ENCODE measurements around the gene EXOC6B.

EXOC6B gene

DNA sequence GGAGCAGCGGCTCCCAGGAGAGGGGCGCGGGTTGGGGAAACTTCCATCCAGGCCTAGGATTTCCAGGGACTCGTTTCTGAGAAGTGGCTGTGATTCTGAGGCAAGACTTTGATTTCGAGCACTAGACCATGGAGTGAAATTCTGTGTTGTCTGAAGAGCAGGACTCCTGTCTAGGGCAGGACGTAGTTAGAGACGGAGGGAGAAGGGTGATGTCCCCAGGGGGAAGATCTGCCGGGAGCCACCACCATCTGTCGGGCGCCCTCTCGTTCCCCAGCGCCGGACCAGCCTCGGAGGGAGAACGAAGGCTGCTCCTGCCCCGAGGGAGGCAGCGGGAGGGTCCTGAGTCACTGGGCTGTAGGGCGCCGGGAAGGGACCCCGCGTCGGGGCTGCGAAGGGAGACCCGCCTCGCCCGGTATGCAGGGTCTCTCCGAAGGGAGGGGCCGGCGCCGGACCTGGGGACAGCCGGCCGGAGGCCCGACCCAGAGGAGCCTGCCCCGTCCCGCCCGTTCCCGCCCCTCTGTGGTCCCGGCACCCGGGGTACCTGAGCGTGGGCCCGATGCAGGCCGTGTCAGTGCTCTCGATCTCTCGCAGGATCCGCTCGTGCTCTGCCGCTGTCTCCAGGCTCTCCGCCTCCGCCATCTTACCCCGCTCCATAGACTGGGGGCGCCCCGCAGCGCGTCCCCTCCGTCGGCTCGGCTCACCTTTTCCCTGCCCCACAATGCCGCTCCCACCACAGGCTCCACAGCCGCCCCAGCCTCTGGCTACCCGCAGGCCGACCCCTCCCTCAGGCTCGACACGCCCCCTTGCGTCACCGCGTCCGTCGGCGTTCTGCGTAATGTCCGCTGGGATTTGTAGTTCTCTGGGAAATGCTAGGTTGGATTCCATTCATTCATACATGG lies at the start of gene EXOC6B:
Gene EXOC6B (minus strand): TSS at position 777 of the 899 bp plus-strand sequence.
- DNase-seq = peak; percentile 83

GRCh38 chr2:72871880-72872279 lies 46.0 kb upstream of the EXOC6B start:
- no peak for DNase-seq

DNA sequence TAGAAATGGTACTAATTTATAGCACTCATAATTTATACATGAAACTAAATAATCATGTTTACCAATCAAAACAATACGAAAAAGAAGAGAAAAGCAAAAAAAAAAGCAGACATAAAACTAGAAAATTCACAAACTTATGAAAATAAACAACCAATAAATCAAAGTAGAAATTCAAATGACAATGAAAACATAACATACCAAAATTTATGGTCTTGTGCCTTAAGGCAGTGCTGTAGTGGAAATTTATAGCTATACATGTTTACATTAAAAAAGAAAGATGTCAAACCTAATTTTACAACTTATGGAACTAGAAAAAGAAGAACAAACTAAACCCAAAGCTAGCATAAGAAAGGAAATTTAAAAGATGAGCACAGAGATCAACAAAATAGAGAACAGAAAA lies 45.2 kb upstream of the EXOC6B start:
- no peak for DNase-seq

- DNase-seq = no peak
These were observed 38.7 kb upstream of the EXOC6B start for GRCh38 chr2:72864500-72864899.

DNA sequence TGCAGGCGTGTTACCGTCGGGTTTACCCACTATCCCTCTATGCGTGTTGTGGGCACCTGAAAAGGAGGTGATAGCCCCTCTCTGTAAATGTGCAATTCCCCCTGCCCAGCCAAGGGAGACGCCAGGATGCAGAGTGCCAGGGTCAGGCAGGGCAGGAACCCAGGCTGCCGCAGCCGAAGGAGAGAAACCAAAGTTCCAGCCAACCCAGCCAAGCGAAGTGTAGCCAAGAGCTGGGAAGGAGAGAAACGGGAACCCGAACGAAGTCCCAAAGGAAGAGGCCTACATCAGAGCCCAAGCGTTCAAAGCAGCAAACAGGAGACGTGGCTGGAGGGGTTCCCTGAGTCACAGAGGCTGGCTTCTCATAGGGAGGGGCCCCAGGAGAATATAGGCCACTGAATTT lies 37.2 kb upstream of the EXOC6B start:
- DNase-seq = no peak

GRCh38 chr2:72862239-72862988 lies 36.6 kb upstream of the EXOC6B start:
- DNase-seq = peak; percentile 89

DNA sequence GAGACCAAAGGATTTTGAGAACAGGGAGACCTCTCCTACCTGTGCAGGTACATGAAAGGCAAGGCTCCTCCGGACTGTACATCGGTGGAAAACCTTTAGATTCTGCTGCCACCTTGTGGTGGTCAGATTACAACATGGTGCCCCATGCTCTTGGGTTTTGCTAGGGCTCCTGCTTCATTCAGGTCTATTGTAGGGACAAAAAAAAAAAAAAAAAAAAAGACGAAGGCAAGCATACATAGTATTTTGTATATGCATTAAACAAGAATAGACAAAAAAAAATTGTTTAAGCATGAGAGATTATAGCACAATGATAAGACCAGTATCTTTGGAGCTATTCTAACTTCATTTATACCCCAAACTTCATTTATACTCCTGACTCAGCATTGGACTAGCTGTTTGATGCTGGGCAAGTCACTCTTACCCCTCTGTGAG lies 34.0 kb upstream of the EXOC6B start:
- peak; percentile 77 for DNase-seq

DNA sequence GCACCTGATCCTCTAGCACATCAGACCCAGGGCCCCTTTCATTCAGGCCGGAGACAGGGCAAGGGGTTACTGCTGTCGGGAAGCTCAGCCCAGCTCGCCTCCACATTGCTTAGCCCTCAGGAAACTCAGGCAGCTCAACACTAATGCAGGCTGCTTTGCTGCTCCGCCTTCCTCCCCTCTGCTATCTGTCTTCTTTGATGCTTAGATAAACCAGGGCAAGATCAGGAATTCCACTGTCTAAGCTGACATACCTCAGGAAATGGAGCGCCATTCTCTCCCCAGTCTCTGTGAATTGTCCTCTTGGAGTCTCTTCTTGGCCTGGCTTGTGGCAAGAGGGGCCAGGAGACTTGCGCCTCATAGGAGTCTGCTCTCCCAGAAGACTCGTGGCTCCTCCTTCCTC lies 25.5 kb upstream of the EXOC6B start:
- DNase-seq = no peak

DNA sequence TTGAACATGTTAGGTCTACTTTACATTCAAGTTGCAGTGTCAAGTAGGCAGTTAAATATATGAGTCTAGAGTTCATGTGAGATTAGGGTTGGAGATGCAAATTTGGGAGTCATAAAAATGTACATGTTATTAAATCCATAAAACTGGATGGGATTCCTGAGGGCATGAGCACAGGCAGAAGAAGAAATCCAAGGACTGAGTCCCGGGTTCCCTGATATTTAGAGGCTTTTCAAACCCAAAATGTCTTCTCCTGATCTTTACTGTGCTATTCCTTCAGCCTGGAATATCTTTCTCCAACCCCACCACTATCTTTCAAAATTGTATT lies 23.3 kb upstream of the EXOC6B start:
- no peak for DNase-seq

- no peak for DNase-seq
These were observed 22.8 kb upstream of the EXOC6B start for GRCh38 chr2:72848436-72849137.

GRCh38 chr2:72847534-72848315 lies 21.9 kb upstream of the EXOC6B start:
- no peak for DNase-seq

GRCh38 chr2:72846171-72847095 lies 20.6 kb upstream of the EXOC6B start:
- no peak for DNase-seq

- no peak for DNase-seq
These were observed 17.5 kb upstream of the EXOC6B start for GRCh38 chr2:72843301-72843700.

DNA sequence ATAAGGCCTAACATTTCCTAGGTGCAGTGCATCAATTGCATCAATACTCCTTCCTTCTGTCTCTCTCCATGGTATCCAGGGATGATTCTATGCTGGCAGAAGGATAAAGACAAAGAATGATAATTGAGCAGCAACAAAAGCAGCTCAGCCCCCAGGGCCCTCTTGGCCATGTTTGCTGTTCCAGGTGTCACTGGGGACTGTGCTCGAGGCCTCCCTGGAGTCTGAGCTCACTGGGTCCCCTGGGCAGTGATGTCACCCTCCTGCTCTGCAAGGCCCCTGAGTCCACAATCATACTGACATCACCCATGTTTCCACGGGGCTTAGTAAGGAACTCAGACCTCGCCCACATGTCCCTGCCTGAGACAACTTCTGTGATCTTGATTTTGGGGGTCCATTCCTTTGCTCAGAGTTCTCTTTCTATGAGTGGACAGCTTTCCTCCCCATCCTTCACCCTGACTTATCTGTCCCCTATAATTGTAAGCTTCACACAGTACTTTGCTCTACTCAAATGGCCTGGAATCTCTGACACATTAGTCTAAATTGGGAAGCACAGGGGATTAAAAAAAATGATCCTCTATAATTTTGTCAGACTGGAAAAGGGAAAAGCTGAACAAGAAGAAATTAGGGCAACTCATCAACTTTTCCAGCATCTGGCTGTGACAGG lies 15.8 kb upstream of the EXOC6B start:
- DNase-seq = no peak

- DNase-seq = no peak
These were observed 14.2 kb upstream of the EXOC6B start for GRCh38 chr2:72840066-72840465.

GRCh38 chr2:72837171-72837570 lies 11.3 kb upstream of the EXOC6B start:
- DNase-seq = no peak

DNA sequence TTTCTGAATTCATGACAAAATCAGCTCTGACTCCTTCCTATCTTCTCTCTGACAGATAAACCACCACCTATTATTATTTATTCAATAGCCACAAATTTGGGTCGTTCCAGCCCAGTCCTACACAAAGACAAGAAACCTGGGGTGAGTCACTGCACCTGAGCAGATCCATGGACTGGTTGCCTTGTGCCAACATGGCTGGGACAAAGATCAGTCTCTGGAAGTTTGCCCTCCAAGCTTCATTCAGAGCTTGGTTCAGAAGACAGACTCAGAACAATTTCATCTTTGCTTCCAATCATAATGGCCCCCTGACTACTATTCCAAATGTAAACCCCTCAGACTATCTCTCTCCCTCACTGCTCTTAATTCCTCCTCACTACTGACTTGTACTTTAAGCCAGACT lies 9.6 kb upstream of the EXOC6B start:
- DNase-seq = no peak

GRCh38 chr2:72834596-72834995 lies 8.8 kb upstream of the EXOC6B start:
- DNase-seq = no peak

GRCh38 chr2:72833084-72833714 lies 7.4 kb upstream of the EXOC6B start:
- no peak for DNase-seq

GRCh38 chr2:72830273-72830672 lies 4.4 kb upstream of the EXOC6B start:
- no peak for DNase-seq
